HG02642 (cell line): ENCODE results near the gene ELMOD3.
"Not testable (repeated sequence)": the region's sequence is repeated elsewhere in the genome, so short reads cannot be mapped to it uniquely, and the experiment has no call there.

Experiments used
- ATAC-seq: cut with Tn5 transposase; IDR thresholded peaks from one replicate; pipeline ENCODE4 v1.9.1; 2021; ENCODE audit warnings: mild to moderate bottlenecking; ENCODE audit not compliant: unreplicated experiment, poor library complexity

Gene ELMOD3

DNA sequence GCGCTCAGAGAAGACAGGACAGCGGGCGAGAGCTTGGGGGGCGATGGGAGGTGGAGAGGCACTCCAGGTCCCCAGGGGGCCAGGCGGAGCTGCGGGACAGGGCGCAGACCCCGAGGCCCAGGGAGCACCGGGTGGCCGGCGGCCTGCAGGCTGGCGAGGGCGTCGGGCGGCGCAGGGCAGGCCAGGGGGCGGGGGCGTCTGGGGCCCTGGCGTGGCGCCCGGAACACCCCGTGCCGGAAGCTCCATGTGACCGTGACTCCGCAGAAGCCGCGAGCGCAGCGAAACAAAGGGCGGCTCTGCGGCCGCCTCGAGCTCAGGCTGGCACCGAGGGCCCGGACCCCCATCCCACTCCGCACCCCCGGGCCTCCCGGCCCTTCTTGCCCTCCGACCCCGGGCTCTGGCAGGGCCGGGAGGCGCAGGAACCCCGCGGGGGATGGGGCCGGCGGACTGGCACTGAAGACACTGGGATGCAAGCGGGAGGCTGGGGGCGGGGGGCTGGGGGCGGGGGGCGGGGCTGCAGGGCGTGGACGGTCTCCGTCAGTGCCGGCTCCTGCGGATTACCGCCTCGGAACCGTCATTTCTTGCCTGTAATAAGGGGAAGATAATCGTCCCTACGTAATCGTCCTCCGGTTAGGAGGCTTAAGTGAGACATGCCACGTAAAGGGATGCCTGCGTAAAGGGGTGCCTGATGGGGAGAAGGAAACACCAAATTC, 83.1 kb downstream of the ELMOD3 start:
- ATAC-seq: peak; percentile 85

DNA sequence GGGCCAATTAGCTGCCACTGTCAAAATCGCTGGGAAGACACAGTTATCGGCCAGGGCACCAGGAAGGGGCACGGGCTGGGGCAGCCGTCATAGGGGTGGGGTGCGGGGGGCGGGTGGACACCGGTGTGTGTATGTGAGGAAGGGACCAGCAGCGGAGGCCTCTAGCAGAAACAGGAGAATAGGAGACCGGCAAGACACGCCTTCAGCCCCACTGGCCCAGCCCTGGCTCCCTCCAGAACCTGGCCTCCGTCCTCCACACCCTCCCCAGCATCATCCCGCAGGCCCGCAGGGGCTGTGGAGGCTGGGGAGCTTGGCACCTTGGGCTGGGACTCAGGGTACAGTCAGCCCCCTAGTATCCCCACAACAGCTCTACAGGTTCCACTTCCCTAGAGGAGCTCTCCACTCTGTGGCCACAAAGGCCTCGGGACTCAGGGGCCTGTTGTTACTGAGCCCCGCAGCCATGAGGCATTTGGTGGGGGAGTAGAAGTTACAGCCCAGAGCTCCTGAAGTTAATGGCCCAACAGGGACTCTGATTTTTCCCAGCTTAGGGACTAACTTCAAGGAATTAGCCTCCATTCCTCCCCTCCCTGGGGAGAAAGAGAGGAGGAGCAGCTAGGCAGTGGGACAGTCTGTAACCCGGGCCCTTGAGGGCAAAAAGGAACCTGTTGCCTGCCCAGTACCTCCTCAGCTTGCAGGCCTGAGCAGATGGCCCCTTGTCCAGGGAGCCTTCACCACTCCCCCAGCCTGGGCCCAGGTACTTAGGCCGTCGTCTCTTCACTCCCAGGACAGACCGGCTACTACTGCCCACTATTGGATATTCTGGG, 83.8 kb downstream of the ELMOD3 start:
- no peak for ATAC-seq

DNA sequence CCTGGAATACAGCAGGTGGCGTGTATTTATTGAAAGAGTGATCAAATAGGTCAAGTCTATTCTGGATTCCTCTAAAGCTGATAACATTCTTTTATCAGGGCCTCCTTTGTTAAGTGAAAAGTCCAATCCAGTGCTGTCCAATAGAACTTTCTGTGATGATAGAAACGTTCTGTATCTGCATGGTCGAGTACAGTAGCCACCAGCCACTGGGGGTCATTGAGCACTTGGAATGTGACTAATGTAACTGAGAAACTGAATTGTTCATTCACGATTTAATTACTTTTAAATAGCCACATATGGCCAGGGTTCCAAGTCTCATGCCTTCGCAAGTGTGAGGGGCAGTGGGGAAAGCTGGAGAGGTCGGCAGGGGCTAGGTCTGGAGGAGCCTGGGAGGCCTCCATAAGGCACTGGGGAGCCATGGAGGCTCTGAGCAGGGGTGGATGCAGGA, 84.5 kb downstream of the ELMOD3 start:
- no peak for ATAC-seq

DNA sequence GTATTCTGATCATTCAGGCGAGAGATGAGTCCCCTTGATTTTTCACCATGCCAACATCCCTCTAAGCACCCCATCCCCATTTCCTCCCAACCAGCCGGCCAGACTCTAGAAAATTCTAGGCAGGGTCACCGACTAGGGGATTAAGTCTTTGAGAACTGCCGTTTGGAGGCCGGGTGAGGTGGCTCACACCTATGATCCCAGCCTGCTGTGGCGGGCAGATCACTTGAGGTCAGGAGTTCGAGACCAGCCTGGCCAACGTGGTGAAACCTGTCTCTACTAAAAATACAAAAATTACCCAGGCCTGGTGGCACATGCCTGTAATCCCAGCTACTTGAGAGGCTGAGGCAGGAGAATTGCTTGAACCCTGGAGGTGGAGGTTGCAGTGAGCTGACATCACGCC, 85.0 kb downstream of the ELMOD3 start:
- not testable (repeated sequence) for ATAC-seq

DNA sequence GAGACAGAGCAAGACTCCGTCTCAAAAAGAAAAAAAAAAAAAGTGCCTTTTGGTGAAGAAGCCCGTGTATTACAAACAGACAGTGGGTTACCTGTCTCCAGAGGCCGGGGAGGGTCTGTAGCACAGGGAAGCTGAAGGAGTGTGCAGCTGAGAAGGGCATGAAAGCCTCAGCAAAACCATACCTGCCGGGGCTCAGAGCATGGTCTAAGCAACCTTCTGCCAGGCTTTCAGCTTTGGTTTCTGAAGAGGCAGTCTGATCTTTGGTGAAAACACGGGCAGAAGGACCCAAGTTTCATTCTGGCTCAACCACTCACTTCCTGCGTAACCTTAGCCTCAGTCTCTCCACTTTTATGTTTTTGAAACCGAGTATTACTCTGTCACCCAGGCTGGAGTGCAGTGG, 85.4 kb downstream of the ELMOD3 start:
- no peak for ATAC-seq

DNA sequence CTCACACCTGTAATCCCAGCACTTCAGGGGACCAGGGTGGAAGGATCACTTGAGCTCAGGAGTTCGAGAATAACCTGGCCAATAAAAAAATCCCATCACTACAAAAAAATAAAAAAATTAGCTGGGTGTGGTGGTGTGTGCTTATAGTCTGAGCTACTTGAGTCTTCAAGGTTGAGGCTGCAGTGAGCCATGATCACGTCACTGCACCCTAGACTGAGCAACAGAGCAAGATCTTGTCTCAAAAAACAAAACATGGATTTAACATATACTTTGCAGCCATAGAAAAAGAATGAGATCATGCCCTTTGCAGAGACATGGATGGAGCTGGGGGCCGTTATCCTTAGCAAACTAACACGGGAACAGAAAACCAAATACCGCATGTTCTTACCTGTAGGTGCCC, 86.2 kb downstream of the ELMOD3 start:
- no peak for ATAC-seq
